Astrocyte (in vitro differentiated cells and primary cell): ENCODE results near the gene TIGIT.

Experiments used
- CTCF ChIP-seq: IDR thresholded peaks from 2 replicates; pipeline ENCODE4 v1.5.1; 2011; ENCODE audit warnings: low read depth, mild to moderate bottlenecking, inconsistent platforms, low read length, moderate library complexity; ENCODE audit not compliant: insufficient read depth
- EZH2 ChIP-seq: IDR thresholded peaks from 2 replicates; pipeline ENCODE4 v1.6.1; 2012; ENCODE audit warnings: mild to moderate bottlenecking, low read length, inconsistent platforms; ENCODE audit not compliant: insufficient read depth

- TF ChIP-seq CTCF (no peak), EZH2 (no peak)
These were observed 16.9 kb downstream of the TIGIT start for GRCh38 chr3:114310695-114311094.
